HCT116 (cell line): ENCODE results near the gene TMEM254. TPM values are rescaled to one million over a fixed set of nuclear protein-coding genes. Genes with fewer than 3 reads are reported as not detected.

Experiments
- ATAC-seq: fragments of 200-7000 bp; cut with Tn5 transposase; 2 replicates; pipeline ENCODE4 v1.9.1; 2020; ENCODE audit warnings: mild to moderate bottlenecking, moderate library complexity
- BruUV-seq: library from RNA; stranded (reverse); fragments of 400-500 nt; replicated peaks from 2 replicates; lab custom pipeline; 2021; lab: Mats Ljungman, UMichigan
- CTCF ChIA-PET: fragments of 300-600 bp; sonication (Branson Sonifier 250); formaldehyde crosslinking; loops from one replicate; lab custom pipeline; 2021; ENCODE audit warnings: antibody characterized with exemption; lab: Charles Lee
- POLR2A ChIA-PET: fragments of 300-600, 350-600 bp; sonication (Branson Sonifier 250); formaldehyde crosslinking; loops from one replicate; lab custom pipeline; 2021; ENCODE audit warnings: antibody characterized with exemption; lab: Charles Lee
- RAD21 ChIA-PET, 2 experiments: fragments of 300-600 bp; sonication (Branson Sonifier 250); formaldehyde crosslinking; loops; one replicate each; lab custom pipeline; 2023; ENCODE audit warnings: low total read pairs in 2 of 2; ENCODE audit not compliant: uncharacterized antibody in 2 of 2, unreplicated experiment in 2 of 2, low non-redundant PET in 1 of 2; lab: Charles Lee
- DNase-seq: peaks from one replicate; pipeline ENCODE4 v3.0.0-alpha.2; 2010; ENCODE audit warnings: low read depth, low spot score
- H2AFZ ChIP-seq: fragments of 200-600 bp; shearing (Covaris generic), sonication (generic); 2 replicates; pipeline ENCODE4 v1.6.1; 2017; ENCODE audit warnings: low read depth, mixed run types, mixed read lengths, antibody characterized with exemption, low read length; ENCODE audit not compliant: poor library complexity, severe bottlenecking
- H3K27ac ChIP-seq: 2 replicates; pipeline ENCODE4 v1.5.1; 2012; ENCODE audit warnings: low read depth, low read length
- H3K27me3 ChIP-seq: fragments of 200-600 bp; sonication (generic); 2 replicates; pipeline ENCODE4 v1.6.1; 2016; ENCODE audit warnings: mixed run types, low read length, mixed read lengths; ENCODE audit not compliant: insufficient read depth
- H3K36me3 ChIP-seq, 2 experiments: fragments of 200-500 bp in 1 of 2; fragments of 200-600 bp in 1 of 2; sonication (Bioruptor generic) in 1 of 2; sonication (generic) in 1 of 2; 2 replicates each; pipeline versions ENCODE4 v1.5.1 to v1.6.1; 2014 to 2016; ENCODE audit warnings: low read length in 2 of 2, inconsistent platforms in 1 of 2, mixed read lengths in 1 of 2, mixed run types in 1 of 2; ENCODE audit not compliant: insufficient read depth in 2 of 2, control insufficient read depth in 1 of 2
- H3K4me1 ChIP-seq, 2 experiments: fragments of 200-600 bp in 1 of 2; sonication (generic) in 1 of 2; 2 replicates each; pipeline versions ENCODE4 v1.5.1 to v1.6.1; 2012 to 2017; ENCODE audit warnings: low read length in 2 of 2, inconsistent platforms in 1 of 2, mild to moderate bottlenecking in 1 of 2, mixed read lengths in 1 of 2, mixed run types in 1 of 2, moderate library complexity in 1 of 2; ENCODE audit not compliant: insufficient read depth in 2 of 2, control insufficient read depth in 1 of 2
- H3K4me2 ChIP-seq: fragments of 200-600 bp; sonication (generic); 2 replicates; pipeline ENCODE4 v1.6.1; 2017; ENCODE audit warnings: mixed run types, low read length, mixed read lengths
- H3K4me3 ChIP-seq, 2 experiments: fragments of 200-600 bp in 1 of 2; sonication (generic) in 1 of 2; replicated peaks in 1 of 2; 2 replicates each; pipeline ENCODE4 v1.5.1; 2011 to 2016; ENCODE audit warnings: low read length in 2 of 2, control low read depth in 1 of 2, low read depth in 1 of 2, mild to moderate bottlenecking in 1 of 2, mixed read lengths in 1 of 2, mixed run types in 1 of 2
- H3K79me2 ChIP-seq: fragments of 200-600 bp; sonication (generic); 2 replicates; pipeline ENCODE4 v1.6.1; 2017; ENCODE audit warnings: mild to moderate bottlenecking, mixed run types, low read length, moderate library complexity, mixed read lengths; ENCODE audit not compliant: insufficient read depth
- H3K9ac ChIP-seq: fragments of 200-600 bp; sonication (generic); 2 replicates; pipeline ENCODE4 v1.6.1; 2016; ENCODE audit warnings: low read length, mixed read lengths
- H3K9me2 ChIP-seq: fragments of 200-600 bp; sonication (generic), shearing (Covaris generic); 2 replicates; pipeline ENCODE4 v1.6.1; 2017; ENCODE audit warnings: mixed run types, mild to moderate bottlenecking, moderate library complexity; ENCODE audit not compliant: insufficient read depth
- H3K9me3 ChIP-seq, 2 experiments: fragments of 200-500 bp in 1 of 2; fragments of 200-600 bp in 1 of 2; sonication (Bioruptor generic) in 1 of 2; sonication (generic) in 1 of 2; 2 replicates each; pipeline ENCODE4 v1.6.1; 2014 to 2017; ENCODE audit warnings: low read length in 2 of 2, mixed read lengths in 2 of 2, inconsistent platforms in 1 of 2, low read depth in 1 of 2, mild to moderate bottlenecking in 1 of 2, mixed run types in 1 of 2, moderate library complexity in 1 of 2; ENCODE audit not compliant: control insufficient read depth in 1 of 2, insufficient read depth in 1 of 2
- H4K20me1 ChIP-seq: fragments of 200-600 bp; sonication (generic), shearing (Covaris generic); 2 replicates; pipeline ENCODE4 v1.6.1; 2017; ENCODE audit warnings: mixed run types, mild to moderate bottlenecking, moderate library complexity; ENCODE audit not compliant: insufficient read depth
- CBX3 ChIP-seq: IDR thresholded peaks from 2 replicates; pipeline ENCODE4 v1.6.1; 2012; ENCODE audit warnings: low read depth
- CEBPB ChIP-seq: IDR thresholded peaks from 2 replicates; pipeline ENCODE4 v1.6.1; 2012; ENCODE audit warnings: low read depth
- EGR1 ChIP-seq: IDR thresholded peaks from 2 replicates; pipeline ENCODE4 v1.6.1; 2012; ENCODE audit warnings: low read depth
- EZH2 ChIP-seq: fragments of 200-600 bp; sonication (generic); IDR thresholded peaks from 2 replicates; pipeline ENCODE4 v1.6.1; 2017; ENCODE audit warnings: antibody characterized with exemption, mixed run types
- JUND ChIP-seq: IDR thresholded peaks from 2 replicates; pipeline ENCODE4 v1.6.1; 2012
- POLR2A ChIP-seq: IDR thresholded peaks from 2 replicates; pipeline ENCODE4 v1.7.0; 2011; ENCODE audit warnings: borderline replicate concordance; ENCODE audit not compliant: insufficient read depth, insufficient read length; ENCODE audit errors: extremely low read depth
- POLR2AphosphoS5 ChIP-seq: IDR thresholded peaks from 2 replicates; pipeline ENCODE4 v1.6.1; 2011; ENCODE audit warnings: mild to moderate bottlenecking, low read depth, low read length, moderate library complexity
- RAD21 ChIP-seq: IDR thresholded peaks from 2 replicates; pipeline ENCODE4 v1.6.1; 2012; ENCODE audit warnings: low read depth, mild to moderate bottlenecking
- SIN3A ChIP-seq: IDR thresholded peaks from 2 replicates; pipeline ENCODE4 v1.6.1; 2012; ENCODE audit warnings: low read depth
- SP1 ChIP-seq: IDR thresholded peaks from 2 replicates; pipeline ENCODE4 v1.6.1; 2012; ENCODE audit warnings: low read depth
- TCF7L2 ChIP-seq: IDR thresholded peaks from 2 replicates; pipeline ENCODE4 v1.7.0; 2011; ENCODE audit warnings: borderline replicate concordance, inconsistent platforms; ENCODE audit not compliant: insufficient read depth, insufficient read length; ENCODE audit errors: extremely low read depth
- ZFX ChIP-seq: fragments of 450-650 bp; IDR thresholded peaks from 2 replicates; pipeline ENCODE4 v1.6.1; 2017
- intact Hi-C: fragments of 100-400 bp; cut with micrococcal nuclease; formaldehyde crosslinking; loops from 2 replicates; pipeline ENCODE4 v1.10.0; 2022
- total RNA-seq: library from RNA; stranded (reverse); gene quantifications from one replicate; pipeline ENCODE4 v1.2.1, GENCODE V29; 2021; ENCODE audit not compliant: unreplicated experiment
- TF ChIP-seq, protein P1 (sequence below), 3 experiments: fragments of 200-600 bp in 1 of 3; sonication (generic) in 1 of 3; IDR thresholded peaks in 2 of 3; conservative IDR thresholded peaks in 1 of 3; 2 replicates each; pipeline ENCODE4 v1.5.1; 2012 to 2017; ENCODE audit warnings: low read depth in 2 of 3, low read length in 2 of 3, antibody characterized with exemption in 1 of 3, borderline replicate concordance in 1 of 3, control low read depth in 1 of 3, mild to moderate bottlenecking in 1 of 3, mixed read lengths in 1 of 3, mixed run types in 1 of 3, moderate library complexity in 1 of 3; ENCODE audit not compliant: insufficient read depth in 1 of 3
- TF ChIP-seq, protein P2 (sequence below): IDR thresholded peaks from 2 replicates; pipeline ENCODE4 v1.6.1; 2011; ENCODE audit warnings: mild to moderate bottlenecking, low read length, moderate library complexity; ENCODE audit not compliant: insufficient replicate concordance; ENCODE audit errors: extremely low read depth
- TF ChIP-seq, protein P3 (sequence below): IDR thresholded peaks from 2 replicates; pipeline ENCODE4 v1.6.1; 2012; ENCODE audit warnings: low read depth
- TF ChIP-seq, protein P4 (sequence below): IDR thresholded peaks from 2 replicates; pipeline ENCODE4 v1.6.1; 2012

The TMEM254 gene
- total RNA-seq, 1 experiment from 2014 or later, result 12.1 TPM

DNA sequence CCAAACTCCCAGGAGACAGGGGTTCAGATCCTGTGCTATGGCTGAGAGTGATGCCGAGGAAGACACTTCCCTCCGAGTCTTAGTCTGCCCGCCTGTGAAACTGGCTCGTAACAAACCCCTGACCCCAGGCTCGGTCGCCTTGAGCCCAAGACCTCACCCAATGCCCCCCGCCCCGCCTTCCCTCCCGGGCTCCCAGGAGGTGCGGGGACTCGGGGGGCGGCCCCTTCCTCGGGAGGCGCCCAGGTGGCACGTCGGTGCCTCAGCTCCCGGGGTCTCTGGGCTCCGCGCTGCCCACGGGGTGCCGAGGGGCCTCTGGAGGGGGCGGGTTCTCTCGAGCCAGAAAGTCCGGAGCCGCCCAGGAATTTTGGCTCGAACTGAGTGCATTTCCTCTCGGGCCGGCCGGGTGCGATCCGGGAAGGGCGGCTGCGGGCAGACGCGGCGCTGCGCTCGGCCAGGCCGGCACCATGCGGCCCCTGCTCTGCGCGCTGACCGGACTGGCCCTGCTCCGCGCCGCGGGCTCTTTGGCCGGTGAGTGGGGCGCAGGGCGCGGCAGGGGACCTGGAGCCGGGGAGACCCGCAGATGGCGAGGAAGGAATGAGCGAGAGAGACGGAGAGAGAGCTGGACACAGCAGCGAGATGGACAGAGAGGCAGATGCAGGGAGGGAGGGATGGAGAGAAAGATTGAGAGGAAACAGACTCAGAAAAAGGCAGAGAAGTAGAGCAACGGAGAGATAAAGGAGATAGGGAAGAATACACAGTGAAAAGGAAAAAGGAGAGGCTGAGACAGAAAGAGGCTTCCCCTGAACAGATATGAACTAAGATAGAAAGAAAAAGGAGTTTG lies 54.1 kb downstream of the TMEM254 start, which contains the start of gene PLAC9:
Gene PLAC9 (plus strand): TSS at position 432 of the 841 bp plus-strand sequence. CDS start 33 bp downstream, at position 465.
- CTCF ChIA-PET, result no interaction called here
- RAD21 ChIA-PET, result no interaction called here

More for the DNA sequence above, 54.1 kb downstream of the TMEM254 start, which contains the start of gene PLAC9:
- Histone ChIP-seq H3K79me2 (no peaks in the 10 kb centered on the region), H4K20me1 (no peaks in the 10 kb centered on the region), H3K4me2 (no peak within 1 kb of the TSS), H3K27me3 (no peaks in the 10 kb centered on the region), H2AFZ (no peak within 1 kb of the TSS), H3K4me3 (no peak within 1 kb of the TSS), H3K27ac (no peak within 1 kb of the TSS), H3K36me3 (no peaks in the 10 kb centered on the region), H3K4me1 (peaks cover 2 to 5% of the 10 kb centered on the region in 2 experiments; a peak in 2 of 4 replicates), H3K9ac (no peak within 1 kb of the TSS), H3K9me2 (no peaks in the 10 kb centered on the region), H3K9me3 (no peaks in the 10 kb centered on the region)
- no peak for TF ChIP-seq POLR2A
- TF ChIP-seq EGR1, result no peak
- TF ChIP-seq SP1, result no peak
- TF ChIP-seq JUND, result no peak
- no peak for TF ChIP-seq TCF7L2
- TF ChIP-seq, protein P1, sequence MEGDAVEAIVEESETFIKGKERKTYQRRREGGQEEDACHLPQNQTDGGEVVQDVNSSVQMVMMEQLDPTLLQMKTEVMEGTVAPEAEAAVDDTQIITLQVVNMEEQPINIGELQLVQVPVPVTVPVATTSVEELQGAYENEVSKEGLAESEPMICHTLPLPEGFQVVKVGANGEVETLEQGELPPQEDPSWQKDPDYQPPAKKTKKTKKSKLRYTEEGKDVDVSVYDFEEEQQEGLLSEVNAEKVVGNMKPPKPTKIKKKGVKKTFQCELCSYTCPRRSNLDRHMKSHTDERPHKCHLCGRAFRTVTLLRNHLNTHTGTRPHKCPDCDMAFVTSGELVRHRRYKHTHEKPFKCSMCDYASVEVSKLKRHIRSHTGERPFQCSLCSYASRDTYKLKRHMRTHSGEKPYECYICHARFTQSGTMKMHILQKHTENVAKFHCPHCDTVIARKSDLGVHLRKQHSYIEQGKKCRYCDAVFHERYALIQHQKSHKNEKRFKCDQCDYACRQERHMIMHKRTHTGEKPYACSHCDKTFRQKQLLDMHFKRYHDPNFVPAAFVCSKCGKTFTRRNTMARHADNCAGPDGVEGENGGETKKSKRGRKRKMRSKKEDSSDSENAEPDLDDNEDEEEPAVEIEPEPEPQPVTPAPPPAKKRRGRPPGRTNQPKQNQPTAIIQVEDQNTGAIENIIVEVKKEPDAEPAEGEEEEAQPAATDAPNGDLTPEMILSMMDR (IDR thresholded peaks at IDR 0.05 in 2 of 3, conservative IDR thresholded peaks at IDR 0.05 in 1 of 3; ENCODE audit: borderline replicate concordance in 1 of 3, insufficient read depth in 1 of 3, low read depth in 2 of 3, low read length in 2 of 3), result no peak
- TF ChIP-seq POLR2AphosphoS5, result no peak
- no peak for TF ChIP-seq EZH2
- TF ChIP-seq, protein P2, sequence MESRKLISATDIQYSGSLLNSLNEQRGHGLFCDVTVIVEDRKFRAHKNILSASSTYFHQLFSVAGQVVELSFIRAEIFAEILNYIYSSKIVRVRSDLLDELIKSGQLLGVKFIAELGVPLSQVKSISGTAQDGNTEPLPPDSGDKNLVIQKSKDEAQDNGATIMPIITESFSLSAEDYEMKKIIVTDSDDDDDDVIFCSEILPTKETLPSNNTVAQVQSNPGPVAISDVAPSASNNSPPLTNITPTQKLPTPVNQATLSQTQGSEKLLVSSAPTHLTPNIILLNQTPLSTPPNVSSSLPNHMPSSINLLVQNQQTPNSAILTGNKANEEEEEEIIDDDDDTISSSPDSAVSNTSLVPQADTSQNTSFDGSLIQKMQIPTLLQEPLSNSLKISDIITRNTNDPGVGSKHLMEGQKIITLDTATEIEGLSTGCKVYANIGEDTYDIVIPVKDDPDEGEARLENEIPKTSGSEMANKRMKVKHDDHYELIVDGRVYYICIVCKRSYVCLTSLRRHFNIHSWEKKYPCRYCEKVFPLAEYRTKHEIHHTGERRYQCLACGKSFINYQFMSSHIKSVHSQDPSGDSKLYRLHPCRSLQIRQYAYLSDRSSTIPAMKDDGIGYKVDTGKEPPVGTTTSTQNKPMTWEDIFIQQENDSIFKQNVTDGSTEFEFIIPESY, result no peak
- no peak for TF ChIP-seq RAD21
- no peak for TF ChIP-seq SIN3A
- TF ChIP-seq CBX3, result no peak
- no peak for TF ChIP-seq CEBPB
- no peak for TF ChIP-seq ZFX
- TF ChIP-seq, protein P3, sequence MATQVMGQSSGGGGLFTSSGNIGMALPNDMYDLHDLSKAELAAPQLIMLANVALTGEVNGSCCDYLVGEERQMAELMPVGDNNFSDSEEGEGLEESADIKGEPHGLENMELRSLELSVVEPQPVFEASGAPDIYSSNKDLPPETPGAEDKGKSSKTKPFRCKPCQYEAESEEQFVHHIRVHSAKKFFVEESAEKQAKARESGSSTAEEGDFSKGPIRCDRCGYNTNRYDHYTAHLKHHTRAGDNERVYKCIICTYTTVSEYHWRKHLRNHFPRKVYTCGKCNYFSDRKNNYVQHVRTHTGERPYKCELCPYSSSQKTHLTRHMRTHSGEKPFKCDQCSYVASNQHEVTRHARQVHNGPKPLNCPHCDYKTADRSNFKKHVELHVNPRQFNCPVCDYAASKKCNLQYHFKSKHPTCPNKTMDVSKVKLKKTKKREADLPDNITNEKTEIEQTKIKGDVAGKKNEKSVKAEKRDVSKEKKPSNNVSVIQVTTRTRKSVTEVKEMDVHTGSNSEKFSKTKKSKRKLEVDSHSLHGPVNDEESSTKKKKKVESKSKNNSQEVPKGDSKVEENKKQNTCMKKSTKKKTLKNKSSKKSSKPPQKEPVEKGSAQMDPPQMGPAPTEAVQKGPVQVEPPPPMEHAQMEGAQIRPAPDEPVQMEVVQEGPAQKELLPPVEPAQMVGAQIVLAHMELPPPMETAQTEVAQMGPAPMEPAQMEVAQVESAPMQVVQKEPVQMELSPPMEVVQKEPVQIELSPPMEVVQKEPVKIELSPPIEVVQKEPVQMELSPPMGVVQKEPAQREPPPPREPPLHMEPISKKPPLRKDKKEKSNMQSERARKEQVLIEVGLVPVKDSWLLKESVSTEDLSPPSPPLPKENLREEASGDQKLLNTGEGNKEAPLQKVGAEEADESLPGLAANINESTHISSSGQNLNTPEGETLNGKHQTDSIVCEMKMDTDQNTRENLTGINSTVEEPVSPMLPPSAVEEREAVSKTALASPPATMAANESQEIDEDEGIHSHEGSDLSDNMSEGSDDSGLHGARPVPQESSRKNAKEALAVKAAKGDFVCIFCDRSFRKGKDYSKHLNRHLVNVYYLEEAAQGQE, result no peak
- TF ChIP-seq, protein P4, sequence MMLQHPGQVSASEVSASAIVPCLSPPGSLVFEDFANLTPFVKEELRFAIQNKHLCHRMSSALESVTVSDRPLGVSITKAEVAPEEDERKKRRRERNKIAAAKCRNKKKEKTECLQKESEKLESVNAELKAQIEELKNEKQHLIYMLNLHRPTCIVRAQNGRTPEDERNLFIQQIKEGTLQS, result no peak
- intact Hi-C loops, result no loop called here
- DNase-seq (no peak), ATAC-seq (no peak)
- POLR2A ChIA-PET, result no interaction called here
- no TSS peak for BruUV-seq
